ENCODE results near the gene CHKA.

CHKA gene

DNA sequence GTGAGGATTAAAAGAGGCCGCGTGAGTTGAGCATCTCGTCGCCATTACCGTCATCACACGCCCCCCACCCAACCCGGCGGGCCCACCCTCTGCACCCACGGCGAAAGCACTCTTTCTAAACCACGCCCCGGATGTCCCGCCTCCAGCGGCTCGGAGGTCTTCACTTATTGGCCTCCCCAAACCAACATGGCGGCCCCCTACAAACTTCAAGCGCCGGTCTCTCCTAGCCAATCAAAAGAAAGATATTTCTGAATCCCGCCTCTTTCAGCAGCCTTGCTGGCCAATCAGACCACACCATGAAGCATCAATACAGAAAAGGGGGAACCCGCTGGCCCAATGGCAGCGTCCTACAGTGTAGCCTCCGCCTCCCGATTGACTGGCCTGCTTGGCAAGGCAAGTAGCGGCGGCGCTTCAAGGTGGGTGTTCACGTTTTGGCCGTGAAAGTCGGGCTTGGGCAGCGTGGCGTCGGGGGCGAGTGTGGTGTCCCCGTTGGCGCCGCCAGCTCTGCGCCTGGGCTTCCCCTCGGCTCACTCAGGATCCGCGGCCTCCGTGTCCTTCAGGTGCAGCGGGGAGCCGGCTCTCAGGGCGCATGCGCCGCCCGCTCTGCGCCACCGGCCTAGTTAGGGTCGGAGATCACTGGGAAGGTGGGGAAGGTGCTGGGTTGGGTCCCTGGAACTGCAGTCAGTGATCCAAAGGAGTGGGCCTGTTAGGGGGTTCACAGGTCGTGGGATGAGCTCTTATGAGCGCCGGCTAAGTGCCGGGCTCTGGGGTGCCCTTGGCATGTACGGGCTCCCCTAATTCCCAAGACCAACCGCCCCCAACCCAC is 90.7 kb downstream of the CHKA start, which contains the start of gene NDUFS8:
TSS of gene NDUFS8 (plus strand) at position 364 of the 826 bp plus-strand sequence. CDS start 1,471 bp downstream, outside the sequence.
- peak; percentile 98 for DNase-seq

DNA sequence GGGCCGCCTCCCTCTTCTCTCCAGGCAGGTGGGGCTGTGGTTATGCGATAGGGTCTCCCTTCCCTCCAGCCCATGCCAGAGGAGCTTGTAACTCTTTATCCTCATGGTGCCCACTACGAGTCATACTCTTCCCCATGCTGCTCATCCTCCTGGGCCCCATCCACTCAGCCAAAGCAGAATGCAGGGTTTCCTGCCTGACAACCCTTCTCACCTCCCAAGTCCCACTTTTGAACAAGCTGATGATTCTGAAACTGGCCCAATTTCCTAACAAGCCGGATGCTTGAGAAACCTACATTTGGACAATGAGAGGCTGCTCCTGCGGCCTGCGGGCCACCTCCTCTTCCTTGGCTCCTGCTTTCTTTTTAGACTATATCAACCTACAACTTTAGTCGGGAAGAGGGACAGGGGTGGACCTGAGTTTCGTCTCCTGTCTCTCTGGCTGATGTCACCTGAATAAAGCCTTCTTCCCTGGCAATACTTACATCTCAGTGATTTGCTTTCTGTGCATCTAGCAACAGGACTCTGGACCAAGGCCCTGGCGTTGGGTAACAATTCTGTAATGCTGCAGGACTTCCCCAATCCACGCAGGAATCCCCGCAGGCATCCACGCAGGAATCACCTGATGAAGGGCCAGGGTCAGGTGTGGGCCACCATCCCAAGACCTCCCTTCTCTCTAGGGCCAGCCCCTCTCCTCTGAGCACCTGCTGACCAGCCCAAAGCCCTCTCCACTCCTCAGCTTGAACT is 92.2 kb downstream of the CHKA start:
- DNase-seq = no peak

DNA sequence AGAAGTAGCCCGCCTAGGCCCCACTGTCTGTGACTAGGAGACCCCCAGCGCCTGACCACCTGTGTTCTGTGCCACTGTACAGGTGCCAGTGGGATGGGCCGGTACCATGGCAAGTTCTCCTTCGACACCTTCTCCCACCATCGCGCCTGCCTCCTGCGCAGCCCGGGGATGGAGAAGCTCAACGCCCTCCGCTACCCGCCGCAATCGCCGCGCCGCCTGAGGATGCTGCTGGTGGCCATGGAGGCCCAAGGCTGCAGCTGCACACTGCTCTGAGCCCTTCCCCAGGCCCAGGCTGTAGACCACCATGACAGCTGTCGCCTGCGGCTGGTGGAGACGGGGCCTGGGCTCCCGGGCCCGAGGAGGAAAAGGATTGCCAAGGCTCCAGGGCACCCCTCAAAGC is 93.5 kb downstream of the CHKA start:
- DNase-seq = no peak

DNA sequence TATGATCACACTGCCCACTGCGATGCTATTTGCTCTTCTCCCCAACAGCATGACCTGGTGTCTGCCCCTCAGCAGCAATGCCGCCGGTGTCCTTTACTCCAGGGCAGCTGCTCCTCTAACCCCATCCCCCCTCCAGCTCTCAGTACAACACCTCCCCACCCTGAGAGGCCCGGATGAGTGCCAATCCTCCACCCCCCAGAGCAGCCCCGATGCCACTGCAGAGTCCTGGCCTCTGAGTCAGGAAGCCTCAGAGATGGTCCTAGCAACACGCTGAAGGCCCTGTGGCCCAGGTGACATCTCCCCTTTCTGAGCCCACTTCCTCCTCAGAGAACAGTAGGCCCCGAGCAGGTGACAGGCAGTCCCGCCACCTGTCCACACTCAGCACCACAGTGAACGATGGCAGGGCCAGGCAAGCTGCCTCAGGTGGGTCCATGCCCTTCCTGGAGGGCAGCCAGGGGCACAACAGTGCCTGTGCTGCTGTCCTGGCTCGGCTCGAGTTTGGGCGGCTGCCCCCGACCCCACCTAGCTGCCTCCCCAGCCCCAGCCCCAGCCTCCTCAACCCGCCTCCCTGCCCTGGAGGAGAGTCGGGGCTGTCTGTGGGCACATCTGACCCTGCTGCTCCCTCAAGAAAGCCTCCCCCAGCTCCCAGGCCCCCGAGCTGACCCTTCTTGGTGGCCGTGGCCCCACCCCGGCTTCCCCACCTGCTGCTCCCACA is 94.6 kb downstream of the CHKA start:
- no peak for DNase-seq

DNA sequence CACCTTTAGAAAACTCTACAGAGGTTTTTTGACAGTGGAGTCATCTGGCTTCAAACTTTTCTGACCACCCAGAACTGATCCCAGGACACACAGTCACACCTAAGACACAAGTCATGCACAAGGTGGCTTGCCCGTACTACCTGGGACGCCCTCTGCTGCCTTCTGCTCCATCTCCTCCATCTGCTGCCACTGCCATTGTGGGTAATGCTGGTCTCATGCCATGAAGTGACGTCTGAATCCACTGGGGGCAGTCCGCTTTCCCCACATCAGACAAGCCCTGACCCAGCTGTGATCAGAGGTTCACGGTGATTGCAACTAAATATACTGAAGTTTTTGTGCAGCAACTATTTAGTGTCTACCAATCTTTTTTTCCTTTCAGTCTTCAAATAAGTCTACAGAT is 96.1 kb downstream of the CHKA start:
- DNase-seq = no peak

DNA sequence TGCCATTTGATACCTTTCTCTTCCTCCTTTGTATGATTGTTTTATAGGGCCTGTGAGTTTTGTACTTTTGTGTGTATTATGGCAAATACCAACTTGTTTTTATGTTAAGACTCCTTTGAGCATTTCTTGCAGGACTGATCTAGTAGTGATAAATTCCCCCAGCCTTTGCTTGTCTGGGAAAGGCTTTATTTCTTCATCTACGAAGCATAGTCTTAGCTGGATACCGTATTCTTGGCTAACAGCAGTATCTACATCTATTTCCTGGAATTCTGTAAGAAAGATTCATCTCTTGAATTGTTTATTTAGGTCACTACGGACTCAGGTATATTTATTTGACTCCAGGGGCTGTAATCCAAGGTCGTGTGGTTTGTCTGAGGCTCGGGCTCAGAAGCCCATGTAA is 96.7 kb downstream of the CHKA start:
- no peak for DNase-seq

DNA sequence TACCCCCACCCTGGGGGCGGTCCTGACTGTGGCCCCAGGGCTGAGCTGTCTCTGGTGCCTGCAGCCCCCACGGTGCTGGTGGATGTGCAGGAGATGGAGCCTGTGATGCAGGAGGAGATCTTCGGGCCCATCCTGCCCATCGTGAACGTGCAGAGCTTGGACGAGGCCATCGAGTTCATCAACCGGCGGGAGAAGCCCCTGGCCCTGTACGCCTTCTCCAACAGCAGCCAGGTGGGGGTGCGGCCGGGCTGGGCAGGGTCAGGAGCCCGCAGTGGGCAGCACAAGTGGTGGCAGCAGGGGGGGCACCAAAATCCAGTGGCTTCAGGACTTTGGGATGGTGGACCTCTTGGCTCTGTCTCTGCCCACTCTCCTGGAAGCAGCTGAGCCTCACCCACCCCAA is 98.7 kb downstream of the CHKA start:
- DNase-seq = no peak

DNA sequence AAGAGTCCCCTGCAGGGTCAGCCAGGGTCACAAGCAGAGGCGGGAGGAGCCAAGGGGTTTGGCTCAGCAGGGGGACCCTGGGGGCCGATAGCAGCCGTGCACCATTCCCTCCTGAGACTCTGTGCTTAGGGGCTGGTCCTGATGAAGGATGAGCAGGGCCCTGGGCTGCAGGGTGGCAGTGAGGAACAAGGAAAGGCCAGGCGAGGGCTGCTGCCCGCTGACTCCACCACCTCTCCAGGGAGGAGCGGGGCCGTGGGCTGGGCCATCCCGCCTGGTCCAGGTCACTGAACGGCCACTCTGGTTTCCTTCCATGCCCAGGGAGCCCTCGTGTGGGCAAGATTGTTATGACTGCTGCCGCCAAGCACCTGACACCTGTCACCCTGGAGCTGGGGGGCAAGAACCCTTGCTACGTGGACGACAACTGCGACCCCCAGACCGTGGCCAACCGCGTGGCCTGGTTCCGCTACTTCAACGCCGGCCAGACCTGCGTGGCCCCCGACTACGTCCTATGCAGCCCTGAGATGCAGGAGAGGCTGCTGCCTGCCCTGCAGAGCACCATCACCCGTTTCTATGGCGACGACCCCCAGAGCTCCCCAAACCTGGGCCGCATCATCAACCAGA is 99.9 kb downstream of the CHKA start:
- no peak for DNase-seq

DNA sequence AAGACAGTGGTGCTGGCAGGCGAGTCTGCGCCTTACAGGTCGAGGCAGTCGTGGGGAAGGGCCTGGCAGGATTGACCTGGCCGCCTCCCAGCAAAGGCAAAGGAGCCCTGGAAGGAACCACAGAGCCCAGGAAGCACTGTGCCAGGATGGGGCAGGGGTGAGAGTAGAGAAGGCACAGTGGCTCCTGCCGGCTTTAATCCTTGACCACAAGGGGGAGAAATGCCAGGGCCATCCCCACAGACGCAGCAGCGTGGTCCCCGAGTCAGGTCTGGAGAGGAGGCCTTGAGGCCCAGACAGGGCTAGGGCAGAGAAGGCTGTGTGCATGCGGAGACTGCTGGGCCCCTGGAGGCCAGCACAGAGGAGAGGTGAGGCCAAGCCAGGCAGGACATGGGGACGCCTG is 100.6 kb downstream of the CHKA start:
- DNase-seq = no peak

DNA sequence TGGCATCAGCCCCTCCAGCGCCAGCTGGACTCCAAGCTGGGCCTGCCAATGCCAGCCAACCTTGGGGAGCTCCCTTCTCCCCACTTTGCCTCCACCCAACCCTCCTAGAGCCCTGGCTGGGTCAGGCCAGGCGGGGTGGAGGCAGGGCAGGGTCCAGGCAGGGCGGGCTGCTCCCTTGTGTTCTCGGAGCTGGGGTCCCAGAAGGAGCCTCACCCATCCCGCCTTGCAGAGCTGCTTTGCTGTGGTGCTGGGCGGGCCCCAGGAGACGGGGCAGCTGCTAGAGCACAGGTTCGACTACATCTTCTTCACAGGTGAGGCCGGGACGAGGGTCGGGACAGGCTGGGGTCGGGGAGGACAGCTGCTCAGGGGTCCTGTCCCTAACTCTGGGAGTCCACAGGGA is 101.7 kb downstream of the CHKA start:
- DNase-seq = no peak

DNA sequence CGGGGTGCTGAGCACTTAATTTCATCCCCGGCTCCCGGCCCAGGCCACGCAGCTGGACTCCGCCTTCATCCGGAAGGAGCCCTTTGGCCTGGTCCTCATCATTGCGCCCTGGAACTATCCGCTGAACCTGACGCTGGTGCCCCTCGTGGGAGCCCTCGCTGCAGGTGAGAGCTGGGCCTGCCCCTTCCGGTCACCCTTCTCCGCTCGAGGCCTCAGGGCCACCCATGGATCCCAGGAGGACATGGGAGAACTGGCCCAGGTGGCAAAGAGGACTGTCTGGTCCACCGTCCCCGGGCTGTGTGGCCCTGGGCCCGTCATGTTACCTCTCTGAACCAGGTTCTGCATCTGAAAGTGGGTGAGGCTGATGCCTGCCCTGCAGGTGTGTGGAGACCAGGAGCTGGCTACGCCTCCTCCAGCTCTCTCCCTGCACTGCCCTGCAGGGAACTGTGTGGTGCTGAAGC is 102.4 kb downstream of the CHKA start:
- no peak for DNase-seq

DNA sequence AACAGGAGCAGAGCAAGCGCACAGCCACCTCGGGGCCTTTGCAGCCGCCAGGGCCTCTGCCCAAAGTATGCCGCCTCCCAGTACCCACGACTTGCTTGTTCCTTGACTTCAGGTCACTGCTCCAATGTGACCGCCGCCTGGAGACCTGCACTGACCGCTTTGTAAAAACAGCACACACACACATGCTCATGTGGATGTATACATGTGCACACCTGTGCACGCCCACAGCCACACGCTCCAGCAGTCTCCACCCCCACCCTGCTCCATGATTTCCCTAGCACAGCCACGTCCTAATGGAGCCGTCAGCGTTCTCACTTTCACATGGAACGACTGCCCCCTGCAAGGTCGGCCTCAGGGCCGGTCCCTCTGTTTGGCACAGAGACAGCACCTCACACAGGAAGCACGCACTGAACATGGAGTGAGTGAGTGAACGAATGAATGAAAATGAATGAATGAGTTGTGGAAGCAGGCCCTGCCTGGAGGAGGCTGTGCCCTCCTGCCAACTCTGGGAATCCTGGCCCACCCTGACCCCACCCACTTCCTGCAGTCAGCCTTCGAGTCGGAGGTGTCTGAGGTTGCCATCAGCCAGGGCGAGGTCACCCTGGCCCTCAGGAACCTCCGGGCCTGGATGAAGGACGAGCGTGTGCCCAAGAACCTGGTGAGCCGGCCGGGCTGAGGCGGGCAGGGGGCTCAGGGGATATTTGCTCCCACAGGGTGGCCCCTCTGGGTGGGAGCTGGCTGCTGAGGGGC is 103.0 kb downstream of the CHKA start:
- DNase-seq = no peak

DNA sequence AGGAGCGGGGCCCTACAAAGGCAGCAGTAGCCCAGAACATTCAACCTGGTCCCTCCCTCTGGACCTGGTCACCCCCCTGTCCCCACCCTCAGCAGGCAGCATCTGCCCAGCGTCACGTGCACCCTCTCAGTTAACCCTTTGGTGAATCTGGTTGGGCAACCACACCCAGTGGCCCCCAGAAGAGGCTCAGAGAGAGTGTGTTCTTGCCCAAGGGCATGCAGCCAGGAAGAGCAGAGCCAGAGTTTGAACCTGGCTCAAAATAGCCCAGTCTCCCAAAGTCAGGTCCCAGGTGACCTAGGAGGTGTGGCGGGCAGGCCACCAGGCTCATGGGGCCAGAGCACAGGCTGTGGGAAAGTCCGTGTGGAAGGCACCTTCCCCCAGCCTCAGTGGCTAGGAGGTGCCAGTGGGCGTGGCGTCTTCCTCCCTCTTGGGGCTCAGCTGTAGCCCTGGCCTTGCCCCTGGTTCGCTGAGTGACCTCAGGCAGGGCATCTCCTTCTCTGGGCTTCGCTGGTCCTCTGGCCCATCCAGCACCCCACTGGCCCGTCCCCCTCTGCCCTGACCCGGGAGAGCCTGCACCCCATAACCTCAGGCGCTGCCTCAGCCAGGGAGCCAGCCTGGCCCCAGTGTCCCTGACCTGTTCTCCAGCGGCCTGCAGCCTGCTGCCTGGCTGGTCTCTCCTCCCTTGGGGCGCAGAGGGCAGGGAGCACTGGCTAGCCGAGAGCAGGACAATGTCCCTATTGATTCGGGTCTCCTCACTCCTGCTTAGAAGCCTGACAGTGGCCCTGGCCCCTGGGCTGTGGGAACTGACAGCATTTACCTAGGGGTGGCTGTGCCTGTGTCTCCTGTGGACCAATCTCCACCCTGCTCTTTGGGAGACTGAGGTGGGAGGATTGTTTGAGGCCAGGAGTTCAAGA is 104.0 kb downstream of the CHKA start:
- no peak for DNase-seq

DNA sequence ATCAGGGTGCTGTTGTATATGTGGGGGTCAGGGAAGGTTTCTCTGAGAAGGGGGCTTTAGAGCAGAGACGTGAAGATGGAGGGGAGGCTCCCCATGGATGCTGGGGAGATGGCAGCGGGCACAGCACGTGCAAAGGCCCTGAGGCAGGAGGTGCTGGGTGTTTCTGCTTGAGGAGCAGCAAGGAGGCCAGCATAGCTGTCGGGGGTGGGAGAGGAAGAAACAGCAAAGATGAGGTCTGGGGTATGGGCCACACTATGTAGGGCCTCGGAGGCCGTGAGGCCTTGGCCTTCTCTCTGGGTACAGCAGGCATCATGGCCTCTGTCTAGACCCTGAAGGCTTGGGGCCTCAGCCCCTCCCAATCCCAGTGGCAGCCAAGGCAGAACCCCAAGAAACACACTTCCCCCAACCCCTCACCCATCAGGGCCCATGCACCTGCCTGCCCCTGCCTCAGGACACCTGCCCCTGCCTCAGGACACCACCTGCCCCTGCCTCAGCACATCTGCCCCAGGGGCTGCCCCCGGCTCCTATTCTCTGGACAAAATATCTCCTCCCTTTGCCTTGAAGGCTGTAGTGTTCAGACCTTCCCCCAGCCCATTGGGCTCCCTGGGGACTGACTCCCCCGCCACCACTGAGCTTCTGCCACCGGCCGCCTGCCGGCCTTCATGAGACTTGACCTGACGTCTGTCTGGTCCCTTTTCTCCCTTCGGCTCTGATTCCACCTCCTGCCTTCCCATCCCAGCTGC is 104.9 kb downstream of the CHKA start:
- DNase-seq = no peak

DNA sequence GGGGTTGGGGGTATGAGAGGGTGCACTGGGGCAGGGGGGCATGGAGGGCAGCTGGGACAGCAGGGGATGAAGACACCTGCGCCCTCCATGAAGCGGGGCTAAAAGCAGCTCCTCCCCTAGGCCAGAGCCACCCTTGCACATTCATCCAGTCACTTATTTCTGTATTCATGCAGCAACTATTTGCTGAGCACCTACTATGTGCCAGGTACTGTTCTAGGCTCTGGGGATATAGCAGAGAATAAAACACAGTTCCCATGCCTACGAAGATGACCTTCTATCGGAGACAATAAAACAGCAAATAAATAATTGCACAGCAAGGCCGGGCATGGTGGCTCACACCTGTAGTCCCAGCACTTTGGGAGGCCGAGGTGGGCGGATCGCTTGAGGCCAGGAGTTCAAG is 105.7 kb downstream of the CHKA start:
- no peak for DNase-seq

DNA sequence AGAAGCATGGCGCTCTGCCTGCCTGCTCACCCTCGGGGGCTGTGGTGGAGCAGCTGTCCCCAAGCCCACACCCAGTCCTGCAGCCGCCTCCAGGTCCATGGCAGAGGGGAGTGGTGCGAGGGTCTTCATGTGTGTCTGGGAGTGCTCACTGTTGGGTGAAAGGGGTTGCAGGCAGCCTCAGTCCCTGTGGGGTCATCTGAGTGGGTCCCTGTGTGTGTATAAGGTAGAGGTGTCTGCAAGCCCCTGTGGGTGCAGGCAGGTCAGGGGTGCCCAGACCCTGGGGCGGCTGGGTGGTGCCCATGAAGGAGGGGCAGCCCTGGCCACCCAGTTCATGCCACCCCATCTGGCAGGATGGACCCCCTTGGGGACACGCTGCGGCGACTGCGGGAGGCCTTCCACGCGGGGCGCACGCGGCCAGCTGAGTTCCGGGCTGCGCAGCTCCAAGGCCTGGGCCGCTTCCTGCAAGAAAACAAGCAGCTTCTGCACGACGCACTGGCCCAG is 106.2 kb downstream of the CHKA start:
- DNase-seq = no peak

DNA sequence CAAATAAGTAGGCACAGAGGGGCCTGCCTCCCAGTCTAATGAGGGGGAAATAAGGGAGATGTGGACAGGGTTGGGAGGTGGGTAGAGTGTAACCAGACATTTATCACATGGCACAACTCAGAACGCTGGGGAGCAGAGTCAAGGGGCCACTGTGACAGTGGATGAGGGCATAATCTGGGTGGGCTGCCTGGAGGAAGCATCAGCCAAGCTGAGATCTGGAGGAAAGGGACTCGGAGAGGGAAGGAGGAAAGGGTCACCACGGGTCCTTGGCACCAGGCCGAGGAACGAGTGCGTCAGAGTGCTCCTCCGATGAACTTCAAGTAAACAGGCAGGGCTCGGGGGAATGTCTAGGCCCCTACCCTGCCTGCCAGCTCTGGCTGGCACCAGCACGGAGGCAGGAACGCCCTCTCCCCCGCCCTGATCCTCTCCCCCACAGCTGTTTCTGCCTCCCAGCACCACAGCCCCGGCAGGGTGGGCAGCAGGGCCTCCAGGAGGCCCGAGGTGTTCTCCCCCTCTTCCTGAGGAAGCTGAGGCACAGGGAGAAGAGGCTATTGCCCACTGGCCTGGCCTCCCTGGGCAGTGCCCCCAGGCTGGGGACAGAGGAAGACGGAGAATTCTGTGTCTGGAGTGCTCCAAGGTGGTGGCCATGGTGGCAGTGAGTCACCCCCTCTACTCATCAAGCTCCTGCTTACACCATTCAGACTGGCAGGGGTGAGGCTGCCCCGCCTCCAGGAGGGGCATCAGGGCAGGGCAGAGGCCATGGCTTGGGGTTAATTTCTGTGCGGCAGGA is 106.8 kb downstream of the CHKA start:
- DNase-seq = no peak

DNA sequence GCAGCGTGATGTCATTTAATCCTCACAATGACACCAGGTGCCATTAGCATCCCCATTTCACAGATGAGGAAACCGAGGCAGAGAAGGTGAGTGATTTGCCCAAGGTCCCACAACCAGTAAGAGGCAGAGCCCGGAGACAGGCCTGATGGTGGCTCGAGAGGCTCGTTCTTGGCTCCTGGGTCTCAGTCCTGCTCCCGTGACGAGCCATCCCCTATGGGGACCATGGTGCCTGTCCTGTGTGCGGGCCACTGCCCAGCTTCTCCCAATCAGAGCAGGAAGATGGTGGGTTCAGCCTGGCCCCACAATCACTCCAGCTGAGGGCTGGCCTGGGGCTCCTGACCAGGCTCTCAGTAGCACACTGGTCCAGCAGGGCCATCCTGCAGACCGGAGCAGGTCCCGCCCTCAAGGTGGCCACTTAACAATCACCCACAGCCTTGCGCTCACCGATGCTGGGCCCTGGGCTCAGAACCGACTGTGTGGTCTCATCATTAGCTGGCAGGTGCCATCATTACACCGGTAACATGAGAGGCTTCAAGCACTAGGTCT is 107.5 kb downstream of the CHKA start:
- no peak for DNase-seq
